Breast epithelium (tissue), 3 donors: Measurements from ENCODE around the gene SDK1.

Experiments
- CTCF ChIP-seq, 3 donors: fragments of 450-650 bp; IDR thresholded peaks; one replicate each; pipeline ENCODE4 v1.5.1; 2016 to 2017; ENCODE audit warnings: antibody characterized with exemption in 3 of 3, mild to moderate bottlenecking in 3 of 3, moderate library complexity in 3 of 3
- POLR2A ChIP-seq: fragments of 450-650 bp; IDR thresholded peaks from one replicate; pipeline ENCODE4 v1.6.1; 2016; ENCODE audit warnings: antibody characterized with exemption, mild to moderate bottlenecking, moderate library complexity

GRCh38 chr7:4078580-4078979, 777.5 kb downstream of the SDK1 start:
- TF ChIP-seq CTCF (IDR thresholded peaks at IDR 0.05) (no peak), POLR2A (no peak)
